B cell (primary cell): ENCODE results near the gene ZNF516. TPM values are rescaled to one million over a fixed set of nuclear protein-coding genes. Genes with fewer than 3 reads are reported as not detected.

ENCODE experiments used
- ATAC-seq: fragments of 200-7000 bp; cut with Tn5 transposase; one replicate; pipeline ENCODE4 v1.10.0; 2021; ENCODE audit warnings: low read depth, mild to moderate bottlenecking, moderate number of reproducible peaks, moderate library complexity
- CTCF ChIA-PET: fragments of 350-600 bp; sonication (Branson Sonifier 250); formaldehyde crosslinking; loops from one replicate; lab custom pipeline; 2021; ENCODE audit warnings: antibody characterized with exemption, inconsistent platforms; lab: Charles Lee
- POLR2A ChIA-PET: fragments of 350-600 bp; sonication (Branson Sonifier 250); formaldehyde crosslinking; loops from one replicate; lab custom pipeline; 2021; ENCODE audit warnings: antibody characterized with exemption; lab: Charles Lee
- DNase-seq: peaks from one replicate; pipeline ENCODE4 v3.0.0; 2013
- H2AFZ ChIP-seq: 2 replicates; pipeline ENCODE4 v1.6.1; 2012; ENCODE audit warnings: mild to moderate bottlenecking, low read depth, low read length; ENCODE audit not compliant: insufficient read depth, poor library complexity, severe bottlenecking
- H3K27ac ChIP-seq, 2 donors: 1 replicate in 1 of 2; 2 replicates in 1 of 2; pipeline ENCODE4 v1.5.1; 2012 to 2013; ENCODE audit warnings: low read length in 2 of 2, mild to moderate bottlenecking in 2 of 2, moderate library complexity in 1 of 2
- H3K27me3 ChIP-seq, 4 experiments: fragments of 200-600 bp in 1 of 4; sonication (generic) in 1 of 4; replicated peaks in 1 of 4; 1 replicate in 2 of 4; 2 replicates in 2 of 4; pipeline versions ENCODE4 v1.6.1 to v1.7.0; 2013 to 2016; ENCODE audit warnings: low read length in 3 of 4, mild to moderate bottlenecking in 2 of 4, mixed read lengths in 1 of 4, moderate library complexity in 1 of 4; ENCODE audit not compliant: insufficient read depth in 4 of 4, control insufficient read depth in 3 of 4; ENCODE audit errors: control extremely low read depth in 1 of 4
- H3K36me3 ChIP-seq, 2 experiments: replicated peaks in 1 of 2; 1 replicate in 1 of 2; 2 replicates in 1 of 2; pipeline versions ENCODE4 v1.6.1 to v1.7.1; 2013; ENCODE audit warnings: low read length in 1 of 2; ENCODE audit not compliant: insufficient read depth in 2 of 2, control insufficient read depth in 1 of 2; ENCODE audit errors: control extremely low read depth in 1 of 2, extremely low read depth in 1 of 2
- H3K4me1 ChIP-seq, 2 donors: fragments of 200-600 bp in 1 of 2; sonication (generic) in 1 of 2; 1 replicate in 1 of 2; 2 replicates in 1 of 2; pipeline versions ENCODE4 v1.5.1 to v1.6.1; 2013 to 2017; ENCODE audit warnings: low read length in 2 of 2; ENCODE audit not compliant: control insufficient read depth in 2 of 2, insufficient read depth in 2 of 2
- H3K4me2 ChIP-seq: replicated peaks from 2 replicates; pipeline ENCODE3; 2012; ENCODE audit warnings: mild to moderate bottlenecking, low read depth, low read length; ENCODE audit not compliant: poor library complexity, severe bottlenecking
- H3K4me3 ChIP-seq, 5 experiments: fragments of 200-600 bp in 1 of 5; sonication (generic) in 1 of 5; 1 replicate in 3 of 5; 2 replicates in 2 of 5; pipeline versions ENCODE4 v1.5.1 to v1.7.0; 2011 to 2016; ENCODE audit warnings: low read length in 4 of 5, mild to moderate bottlenecking in 4 of 5, low read depth in 2 of 5, control low read depth in 1 of 5, moderate library complexity in 1 of 5; ENCODE audit not compliant: insufficient read depth in 1 of 5; ENCODE audit errors: control extremely low read depth in 1 of 5, extremely low read depth in 1 of 5
- H3K79me2 ChIP-seq: fragments of 200-600 bp; sonication (generic); one replicate; pipeline ENCODE4 v1.6.0; 2016; ENCODE audit warnings: low read length; ENCODE audit not compliant: control insufficient read depth, insufficient read depth
- H3K9ac ChIP-seq: fragments of 200-600 bp; sonication (generic); 2 replicates; pipeline ENCODE4 v1.6.1; 2017; ENCODE audit warnings: mild to moderate bottlenecking, low read length, moderate library complexity
- H3K9me3 ChIP-seq, 3 donors: one replicate each; pipeline versions ENCODE4 v1.6.1 to v1.7.1; 2013; ENCODE audit warnings: low read length in 2 of 3; ENCODE audit not compliant: control insufficient read depth in 2 of 3, insufficient read depth in 1 of 3; ENCODE audit errors: control extremely low read depth in 1 of 3
- H4K20me1 ChIP-seq: 2 replicates; pipeline ENCODE4 v1.6.0; 2012; ENCODE audit warnings: mild to moderate bottlenecking, low read length; ENCODE audit not compliant: insufficient read depth, control insufficient read depth, poor library complexity, severe bottlenecking
- H3K27ac Mint-ChIP-seq: one replicate; pipeline ENCODE4 v1.8.0; 2021; ENCODE audit warnings: mixed read lengths
- H3K27me3 Mint-ChIP-seq: one replicate; pipeline ENCODE4 v1.8.0; 2021; ENCODE audit warnings: mixed read lengths
- H3K4me1 Mint-ChIP-seq: one replicate; pipeline ENCODE4 v1.8.0; 2021; ENCODE audit warnings: mixed read lengths
- H3K4me3 Mint-ChIP-seq: one replicate; pipeline ENCODE4 v1.8.0; 2021; ENCODE audit warnings: mixed read lengths
- H3K9me3 Mint-ChIP-seq: one replicate; pipeline ENCODE4 v1.8.0; 2022; ENCODE audit warnings: mixed read lengths; ENCODE audit not compliant: insufficient read depth
- CTCF ChIP-seq: fragments of 200-600 bp; IDR thresholded peaks from one replicate; pipeline ENCODE4 v1.8.0; 2022; ENCODE audit warnings: antibody characterized with exemption, mild to moderate bottlenecking
- EZH2 ChIP-seq: IDR thresholded peaks from 2 replicates; pipeline ENCODE4 v1.6.1; 2012; ENCODE audit warnings: borderline replicate concordance, low read depth, mild to moderate bottlenecking, moderate library complexity, low read length; ENCODE audit not compliant: insufficient read depth, poor library complexity, severe bottlenecking
- WGBS: methylation state at CpG from one replicate; pipeline ENCODE4 v1.1.5; 2013; ENCODE audit warnings: missing lambda C conversion rate; ENCODE audit not compliant: insufficient coverage; 5-methylcytosine and 5-hydroxymethylcytosine counted together
- intact Hi-C: fragments of 100-400 bp; cut with micrococcal nuclease; formaldehyde crosslinking; loops from one replicate; pipeline ENCODE4 v1.10.0; 2022
- polyA plus RNA-seq: library from polyadenylated mRNA; depleted of rRNA; stranded (reverse); fragments of >200 nt; gene quantifications from 2 replicates; pipeline ENCODE4 v1.2.3, GENCODE V29; 2012
- total RNA-seq, 2 donors: library from RNA; stranded (reverse); fragments of 120-200 nt in 1 of 2; gene quantifications; 1 replicate in 1 of 2; 2 replicates in 1 of 2; pipeline versions ENCODE4 v1.2.3 to v1.2.4, GENCODE V29; 2013 to 2022

ZNF516 gene
- total and polyA plus RNA-seq, 2 donors (not counting 1 experiment from before 2014, with no cell fraction given) = 6.7 to 27.1 TPM

GRCh38 chr18:76402026-76402990 lies 92.7 kb downstream of the ZNF516 start:
- no peak overlapping the region for H3K9ac ChIP-seq
- H3K4me3 ChIP-seq = no peak overlapping the region
- H3K4me1 ChIP-seq = no peaks in the 10 kb centered on the region
- no peaks in the 10 kb centered on the region for H3K27me3 Mint-ChIP-seq
- intact Hi-C loops = no loop called here
- ATAC-seq (no peak), DNase-seq (no peak)
- no peaks in the 10 kb centered on the region for H3K27me3 ChIP-seq
- H2AFZ ChIP-seq = no peak overlapping the region
- peaks cover 28% of the 10 kb centered on the region for H4K20me1 ChIP-seq
- H3K4me2 ChIP-seq = no peak overlapping the region
- ChIA-PET POLR2A (no interaction called here), CTCF (interaction anchor here (7.4 kb wide), 2 partner anchors 217 to 308 kb away, joined by 78 to 241 read pairs; no protein-coding TSS in a partner anchor)
- H3K9me3 ChIP-seq = no peaks in the 10 kb centered on the region
- TF ChIP-seq CTCF = no peak
- TF ChIP-seq EZH2 = no peak
- no peaks in the 10 kb centered on the region for H3K36me3 ChIP-seq
- no peaks in the 10 kb centered on the region for H3K9me3 Mint-ChIP-seq
- H3K4me3 Mint-ChIP-seq = no peak overlapping the region
- H3K4me1 Mint-ChIP-seq = peaks cover 6% of the 10 kb centered on the region
- no peaks in the 10 kb centered on the region for H3K79me2 ChIP-seq
- WGBS = 94% methylated on average over 41 of the region's 43 CpGs
- no peak overlapping the region for H3K27ac ChIP-seq
- no peak overlapping the region for H3K27ac Mint-ChIP-seq

GRCh38 chr18:76401498-76401897 lies 93.5 kb downstream of the ZNF516 start:
- no peak overlapping the region for H3K4me3 ChIP-seq
- DNase-seq = no peak
- no peak overlapping the region for H2AFZ ChIP-seq
- ChIA-PET CTCF (interaction anchor here (0.7 to 7.4 kb wide), 6 partner anchors 14 to 1805 kb away, joined by 4 to 241 read pairs (median 11); no protein-coding TSS in a partner anchor), POLR2A (no interaction called here)
- H3K9me3 Mint-ChIP-seq = no peaks in the 10 kb centered on the region
- H3K36me3 ChIP-seq = no peaks in the 10 kb centered on the region
- H3K27ac Mint-ChIP-seq = no peak overlapping the region
- H3K9ac ChIP-seq = no peak overlapping the region
- no peak overlapping the region for H3K27ac ChIP-seq
- intact Hi-C loops = no loop called here
- no peak overlapping the region for H3K4me3 Mint-ChIP-seq
- H3K4me2 ChIP-seq = no peak overlapping the region
- ATAC-seq = no peak
- no peak for TF ChIP-seq EZH2
- no peak for TF ChIP-seq CTCF
- peaks cover 6% of the 10 kb centered on the region for H3K4me1 Mint-ChIP-seq
- H3K27me3 Mint-ChIP-seq = no peaks in the 10 kb centered on the region
- H3K79me2 ChIP-seq = no peaks in the 10 kb centered on the region
- peaks cover 21% of the 10 kb centered on the region for H4K20me1 ChIP-seq
- no peaks in the 10 kb centered on the region for H3K27me3 ChIP-seq
- WGBS = 88% methylated on average over 20 of the region's 25 CpGs
- no peaks in the 10 kb centered on the region for H3K4me1 ChIP-seq
- no peaks in the 10 kb centered on the region for H3K9me3 ChIP-seq
